Ramos (cell line): ENCODE results near the gene RPS21.
"Not testable (repeated sequence)": the region's sequence is repeated elsewhere in the genome, so short reads cannot be mapped to it uniquely, and the experiment has no call there.

ENCODE experiments used
- in situ Hi-C: fragments of 300-500 bp; cut with MboI; formaldehyde crosslinking; loops from one replicate; pipeline ENCODE4 v1.14.3; 2022; ENCODE audit warnings: low sequenced_read_pairs; ENCODE audit not compliant: unreplicated experiment

RPS21 gene

DNA sequence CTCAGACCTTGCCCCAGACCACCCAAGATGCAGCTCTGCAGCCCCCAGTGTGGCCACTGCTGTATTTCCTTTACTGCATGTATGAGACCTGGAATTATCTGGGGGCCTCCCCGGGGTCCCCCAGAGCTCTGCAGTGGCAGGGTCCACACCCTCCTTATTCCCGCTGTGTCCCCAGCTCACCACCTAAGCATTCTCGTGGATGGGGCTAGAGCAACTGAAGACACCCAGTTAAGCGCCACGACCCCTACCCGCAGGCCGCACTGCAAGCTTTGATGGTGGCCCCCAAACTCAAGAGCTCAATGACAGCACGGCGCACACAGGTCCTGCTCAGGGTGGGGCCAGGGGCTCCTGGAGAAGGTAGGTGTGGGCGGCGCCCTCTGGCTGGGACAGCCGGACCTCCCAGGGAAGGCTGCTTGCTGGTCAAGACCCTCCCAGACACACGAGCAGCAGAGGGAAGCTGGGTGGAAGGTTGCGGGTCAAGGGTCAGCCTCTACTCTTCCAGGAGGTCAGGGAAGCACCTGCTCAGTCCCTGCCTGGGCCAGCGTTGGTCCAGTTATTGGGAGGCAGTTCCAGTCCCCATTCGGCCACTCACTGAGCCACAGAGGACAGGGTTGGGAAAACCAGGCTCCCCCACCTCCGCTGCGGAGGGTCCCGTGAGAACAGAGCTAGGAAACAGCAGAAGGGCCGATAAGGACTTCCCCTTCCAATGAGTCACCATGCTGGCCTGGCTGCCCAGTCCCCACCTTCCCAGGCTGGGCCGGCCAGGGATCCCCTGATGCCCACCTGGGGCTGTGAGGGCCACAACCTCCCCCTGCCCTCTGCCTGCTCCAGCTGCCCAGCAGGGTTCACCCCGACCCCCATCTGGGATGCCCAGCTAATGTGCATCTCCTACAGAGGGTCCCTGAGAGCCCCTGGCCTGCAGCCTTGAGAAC lies 22.7 kb upstream of the RPS21 start:
- in situ Hi-C loops: no loop called here

DNA sequence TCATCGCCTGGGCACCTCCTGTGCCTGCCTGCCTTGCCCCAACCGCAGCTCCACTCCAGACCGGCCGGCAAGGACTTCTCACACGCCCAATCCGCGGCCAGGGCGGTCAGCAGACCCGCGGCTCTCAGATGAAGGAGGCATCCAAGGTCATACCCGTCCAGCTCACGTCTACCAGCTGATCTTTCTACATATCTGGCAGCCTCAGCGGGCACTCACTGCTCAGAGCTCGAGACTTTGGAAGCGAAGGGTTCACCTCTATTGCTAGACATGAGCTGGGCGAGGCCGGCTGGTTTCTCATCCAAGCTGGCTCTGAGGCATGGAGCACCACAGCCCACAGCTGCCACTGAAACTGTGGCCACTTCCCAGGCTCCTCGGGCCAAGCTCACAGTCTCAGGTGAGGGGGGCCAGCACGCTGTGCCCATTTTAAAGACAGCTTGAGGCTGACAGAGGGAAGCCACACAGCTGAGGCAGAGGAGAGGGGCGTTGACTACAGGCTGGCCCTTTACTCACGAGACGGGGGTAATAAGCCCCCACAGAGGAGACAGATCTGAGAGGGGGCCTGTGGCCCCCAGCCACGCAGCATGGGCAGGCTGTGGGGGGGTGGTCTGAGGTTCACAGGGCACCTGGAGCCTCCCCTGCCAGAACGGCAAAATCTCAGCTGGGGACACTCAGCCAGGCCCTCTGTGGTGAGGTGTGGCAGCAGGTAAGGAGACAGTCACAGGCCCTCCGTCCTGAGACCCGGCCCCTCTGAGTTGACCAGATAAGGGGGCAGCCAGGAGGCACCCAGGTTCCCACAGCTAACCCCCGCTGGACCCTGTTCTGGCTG lies 21.8 kb upstream of the RPS21 start:
- in situ Hi-C loops: no loop called here

DNA sequence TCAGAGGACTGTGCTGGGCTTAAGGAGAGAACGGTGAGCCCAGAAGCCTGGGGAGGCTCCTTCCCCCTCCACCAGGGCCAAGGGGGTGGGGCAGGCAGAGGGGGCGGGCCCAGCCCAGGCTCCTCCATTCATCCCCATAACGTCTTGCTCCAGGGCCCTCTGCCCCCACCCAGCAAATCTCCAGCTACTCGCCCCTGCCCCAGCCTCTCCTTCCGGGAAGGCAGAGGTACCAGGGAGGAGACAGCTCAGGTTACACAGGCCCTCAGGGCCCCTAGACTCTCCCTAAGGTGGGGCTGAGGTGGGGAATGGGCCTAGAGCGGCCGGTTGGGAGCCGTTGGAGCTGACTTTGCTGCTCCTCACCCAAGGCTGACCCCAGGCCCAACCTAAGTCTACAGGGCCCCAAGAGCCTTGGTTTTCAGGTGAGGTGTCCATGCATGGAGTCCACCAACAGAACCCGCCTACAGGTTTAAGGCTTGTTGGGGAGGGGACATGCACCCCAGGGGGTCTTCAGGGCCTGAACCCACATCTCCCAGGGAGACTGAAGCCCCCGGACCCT lies 21.0 kb upstream of the RPS21 start:
- in situ Hi-C loops: no loop called here

DNA sequence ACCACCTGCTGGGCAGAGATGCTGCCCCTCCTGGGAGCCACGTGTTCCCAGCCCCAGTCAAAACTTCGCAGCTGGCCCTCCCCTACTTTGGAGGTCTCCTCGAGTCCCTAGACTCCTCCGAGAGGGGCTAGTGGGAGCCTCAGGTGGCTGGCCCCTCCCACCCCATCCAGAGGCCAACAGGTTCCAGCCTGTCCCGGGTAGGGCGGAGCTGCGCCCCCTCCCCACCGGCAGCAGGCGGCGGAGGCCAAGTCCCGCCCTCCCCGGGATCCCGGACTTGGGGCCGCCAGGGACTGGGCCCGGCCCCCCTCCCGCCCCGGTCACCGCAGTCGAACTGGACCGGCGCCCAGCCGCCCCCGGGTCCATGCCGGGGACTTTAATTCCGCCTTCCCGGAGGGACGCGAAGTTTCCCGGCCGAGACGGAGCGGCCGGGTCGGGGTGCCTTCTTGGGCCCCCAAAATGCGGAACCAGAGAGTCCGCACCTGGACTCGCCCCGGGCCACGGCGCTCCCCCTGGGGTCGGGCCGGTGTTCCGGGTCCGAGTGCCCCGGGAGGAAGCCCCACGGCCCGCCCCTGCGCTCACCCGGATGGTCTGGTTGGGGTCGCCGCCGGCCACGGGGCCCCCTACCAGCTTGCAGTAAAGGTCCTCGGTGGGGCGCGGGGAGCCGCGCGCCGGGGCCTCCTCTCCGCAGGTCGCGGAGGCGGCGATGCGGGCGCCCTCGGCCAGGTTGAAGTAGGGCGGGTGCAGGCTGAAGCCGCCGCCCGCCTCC lies 20.4 kb upstream of the RPS21 start:
- in situ Hi-C loops: no loop called here

DNA sequence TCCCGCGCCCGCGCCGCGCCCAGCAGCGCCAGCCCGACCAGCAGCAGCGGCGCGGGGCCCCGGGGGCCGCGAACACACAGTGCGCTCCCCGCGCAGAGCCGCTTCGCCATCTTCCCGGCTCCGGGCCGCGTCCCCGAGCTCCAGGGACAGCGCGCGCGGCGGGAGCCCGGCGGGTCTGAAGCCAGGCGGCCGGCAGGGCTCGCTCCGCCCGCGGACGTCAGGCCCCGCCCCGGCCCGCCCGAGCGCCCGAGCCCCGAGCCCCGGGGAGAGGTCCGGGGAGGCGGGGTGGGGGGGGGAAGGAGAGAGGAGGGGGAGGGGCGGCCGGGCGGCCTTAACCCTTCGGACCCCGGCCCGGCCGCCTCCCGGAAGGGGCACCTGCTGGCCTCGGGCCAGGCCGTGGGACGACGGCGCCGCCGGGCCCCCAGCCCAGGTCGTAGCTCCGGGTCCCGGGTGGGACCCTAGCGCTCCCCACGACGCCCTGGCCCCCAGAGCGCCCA lies 19.7 kb upstream of the RPS21 start, which contains the start of gene LAMA5:
Gene LAMA5, minus strand, starts transcription at position 177 of the 497 bp plus-strand sequence. Its CDS starts 67 bp downstream, at position 110.
- in situ Hi-C loops: no loop called here

DNA sequence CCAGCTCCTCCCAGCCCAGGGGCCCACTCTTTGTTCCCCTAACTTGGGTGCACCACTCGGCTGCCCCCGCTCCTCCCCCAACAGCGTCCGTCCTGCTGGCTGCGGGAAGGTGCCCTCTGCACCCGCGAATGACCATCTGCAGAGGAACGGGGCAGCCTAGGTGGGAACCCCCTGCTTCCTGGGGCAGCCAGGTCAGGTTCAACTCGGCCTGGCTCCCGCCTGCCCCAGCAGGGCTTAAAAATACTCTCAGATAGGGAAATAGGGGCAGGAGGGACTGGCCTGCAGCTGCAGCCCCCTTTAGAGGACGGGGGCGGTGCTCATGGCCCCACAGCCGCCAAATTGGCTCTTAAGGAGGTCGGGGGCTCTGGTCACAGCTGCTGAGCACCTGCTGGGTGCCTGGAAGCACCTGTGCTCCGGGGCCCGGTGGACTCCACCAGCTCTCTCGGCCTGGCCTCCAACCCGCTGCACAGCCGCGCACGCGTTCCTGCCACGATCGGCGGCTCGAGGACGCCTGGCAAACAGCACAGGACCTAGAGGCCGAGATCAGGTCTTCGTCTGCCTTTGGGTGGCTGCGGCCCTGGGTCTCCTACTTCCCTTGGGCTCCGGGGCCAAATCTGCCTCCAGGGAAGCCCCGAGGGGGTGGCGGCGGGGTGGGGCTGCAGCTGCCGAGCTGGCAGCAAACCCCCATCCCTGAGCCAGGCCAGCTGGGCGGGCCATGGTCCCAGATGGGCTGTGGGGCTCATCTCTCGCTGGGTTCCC lies 19.1 kb upstream of the RPS21 start:
- in situ Hi-C loops: no loop called here

DNA sequence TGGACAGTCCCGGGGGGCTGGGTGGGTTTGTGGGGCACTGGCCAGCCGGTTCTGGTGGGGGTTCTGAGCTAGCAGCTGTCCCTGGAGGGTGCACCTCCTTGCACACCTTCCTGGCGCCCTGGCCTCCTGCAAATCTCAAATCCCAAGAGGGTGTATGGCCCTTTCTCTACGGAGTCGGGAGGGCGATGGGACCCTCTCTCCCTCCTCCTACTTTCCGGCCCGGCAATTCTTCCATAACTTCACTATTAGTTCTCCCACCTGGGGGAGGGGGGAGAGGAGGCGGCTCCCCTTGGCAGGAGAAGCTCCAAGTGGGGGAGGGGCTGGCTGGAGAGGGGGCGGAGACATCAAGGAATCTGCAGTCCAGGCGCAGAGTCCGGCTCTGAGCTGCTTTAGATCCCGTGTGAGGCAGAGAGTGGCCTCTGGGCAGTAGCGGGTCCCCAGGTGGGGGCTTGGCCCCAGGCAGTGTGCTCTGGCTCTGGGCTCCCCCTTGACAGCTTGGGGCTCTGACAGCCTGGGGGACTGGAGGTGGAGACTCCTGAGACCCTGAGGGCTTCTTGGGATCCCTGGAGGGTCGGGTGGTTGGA lies 18.4 kb upstream of the RPS21 start:
- in situ Hi-C loops: no loop called here

DNA sequence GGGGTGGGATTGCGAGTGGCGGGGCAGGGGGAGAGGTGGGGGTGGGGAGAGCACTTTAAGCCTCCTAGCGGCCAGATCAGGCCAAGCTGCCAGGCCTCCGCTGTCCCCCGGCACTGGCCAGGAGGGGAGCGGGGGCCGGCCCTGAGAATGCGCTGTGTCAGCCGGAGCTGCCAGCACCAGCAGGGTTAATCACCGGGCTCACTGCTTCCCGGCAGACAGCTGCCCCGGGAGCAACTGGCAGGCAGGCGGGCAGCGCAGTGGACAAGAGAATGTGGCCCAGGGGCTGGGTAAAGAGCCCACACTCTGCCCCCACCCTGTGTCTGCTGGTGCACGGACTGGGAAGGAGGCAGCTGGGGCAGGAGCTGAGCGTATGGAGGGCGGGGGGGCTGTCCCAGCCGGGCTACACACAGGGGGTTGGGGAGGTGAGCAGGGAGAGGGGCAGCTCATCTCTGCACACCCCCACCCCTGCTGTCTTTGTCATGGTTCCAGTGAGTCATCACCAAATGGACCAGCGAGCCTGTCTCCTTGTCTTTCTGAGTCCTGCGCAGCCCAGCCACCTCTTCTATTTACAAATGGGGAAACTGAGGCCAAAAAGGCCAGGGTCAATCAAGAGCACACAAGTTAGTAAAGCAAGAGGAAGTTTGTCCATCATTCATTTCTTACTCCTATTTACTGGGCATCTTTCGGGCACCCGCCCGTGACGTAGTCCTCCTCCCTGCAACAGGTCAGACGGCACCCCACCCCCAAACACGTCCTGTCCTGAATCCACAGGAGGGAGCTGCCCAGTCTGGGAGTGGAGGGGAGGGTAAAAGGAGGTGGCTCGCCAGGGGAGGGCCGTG lies 17.7 kb upstream of the RPS21 start:
- in situ Hi-C loops: no loop called here

DNA sequence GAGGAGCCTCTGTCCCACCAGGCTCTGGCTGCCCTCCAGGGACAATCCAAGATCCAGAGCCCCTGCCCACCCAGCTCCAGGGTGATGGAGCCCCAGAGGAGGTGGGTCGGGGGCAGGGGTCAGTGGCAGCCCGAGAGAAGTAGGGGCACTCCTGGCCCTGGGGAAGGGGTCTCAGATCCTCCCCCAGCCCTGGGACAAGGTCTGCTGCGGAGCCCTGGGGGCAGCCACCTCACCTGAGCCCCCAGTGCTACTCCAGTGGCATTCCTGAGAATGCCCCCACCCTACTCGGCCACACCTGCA lies 17.1 kb upstream of the RPS21 start:
- in situ Hi-C loops: no loop called here

DNA sequence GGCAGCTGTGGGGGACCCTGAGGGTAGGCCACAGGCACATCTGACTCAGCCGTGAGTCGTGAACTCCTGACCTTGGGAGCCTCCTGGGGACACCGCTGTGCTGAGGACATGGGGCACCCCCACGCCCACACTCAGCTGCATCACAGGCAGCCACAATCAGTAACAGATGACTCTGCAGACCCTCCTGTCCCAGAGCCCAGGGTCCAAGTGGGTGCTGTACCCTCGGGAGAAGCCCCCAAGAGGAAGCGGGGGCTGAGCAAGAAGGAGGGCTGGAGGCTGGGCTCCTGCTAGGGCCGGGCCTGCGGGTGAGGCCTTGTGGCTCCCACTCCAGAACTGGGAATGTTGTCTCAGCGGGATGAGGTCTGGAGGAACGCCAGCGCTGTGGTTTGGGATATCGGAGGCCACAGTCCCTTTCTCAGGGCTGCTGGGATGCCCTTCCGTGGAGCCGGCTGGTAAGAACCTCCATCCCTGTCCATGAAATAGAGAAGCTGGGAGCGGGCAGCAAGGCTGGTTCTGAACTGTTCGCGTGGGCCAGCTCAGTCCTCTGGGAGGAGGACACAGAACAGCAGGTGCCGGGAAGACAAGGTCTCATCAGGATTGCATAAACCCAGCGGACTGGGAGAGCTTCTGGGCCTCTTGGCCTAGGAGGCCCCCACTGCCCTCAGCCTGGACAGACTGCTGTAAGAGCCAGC lies 16.6 kb upstream of the RPS21 start:
- in situ Hi-C loops: no loop called here

DNA sequence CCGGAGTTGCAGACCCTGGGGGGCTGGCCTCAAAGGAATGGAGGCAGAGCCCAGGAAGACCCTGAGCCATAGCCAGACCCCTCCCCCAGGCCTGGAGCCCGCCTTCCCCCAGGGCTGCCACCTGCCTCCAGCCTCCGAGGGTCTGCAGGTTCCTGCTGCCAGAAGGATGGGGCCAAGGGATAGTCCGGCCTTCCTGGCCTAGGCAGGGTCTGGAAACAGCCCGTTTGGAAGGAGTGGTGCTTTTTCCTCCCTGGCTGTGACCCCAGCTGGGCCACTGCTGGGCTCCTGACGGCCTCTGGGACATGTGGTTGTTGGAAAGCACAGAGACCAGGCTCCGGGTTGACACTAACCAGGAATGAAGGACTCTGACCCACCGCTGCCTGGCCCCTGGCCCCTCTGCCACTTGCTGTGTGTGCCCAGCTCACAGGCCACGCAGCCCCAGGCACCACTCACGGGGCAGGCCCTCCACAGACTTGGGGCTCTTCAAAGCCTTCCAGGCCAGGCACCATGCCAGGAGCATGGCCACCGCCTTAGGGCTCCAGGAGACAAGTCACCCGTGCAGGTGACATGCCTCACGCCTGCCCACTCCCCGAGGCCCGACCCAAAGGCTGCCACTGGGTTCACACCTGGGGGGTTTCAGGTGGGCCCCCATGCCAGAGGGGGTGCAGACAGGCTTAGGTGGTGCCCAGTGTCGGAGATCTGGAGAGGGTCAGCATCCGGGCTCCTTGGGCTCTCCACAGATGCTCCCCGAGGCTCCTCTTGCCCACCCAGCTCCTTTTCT lies 15.9 kb upstream of the RPS21 start:
- in situ Hi-C loops: no loop called here

DNA sequence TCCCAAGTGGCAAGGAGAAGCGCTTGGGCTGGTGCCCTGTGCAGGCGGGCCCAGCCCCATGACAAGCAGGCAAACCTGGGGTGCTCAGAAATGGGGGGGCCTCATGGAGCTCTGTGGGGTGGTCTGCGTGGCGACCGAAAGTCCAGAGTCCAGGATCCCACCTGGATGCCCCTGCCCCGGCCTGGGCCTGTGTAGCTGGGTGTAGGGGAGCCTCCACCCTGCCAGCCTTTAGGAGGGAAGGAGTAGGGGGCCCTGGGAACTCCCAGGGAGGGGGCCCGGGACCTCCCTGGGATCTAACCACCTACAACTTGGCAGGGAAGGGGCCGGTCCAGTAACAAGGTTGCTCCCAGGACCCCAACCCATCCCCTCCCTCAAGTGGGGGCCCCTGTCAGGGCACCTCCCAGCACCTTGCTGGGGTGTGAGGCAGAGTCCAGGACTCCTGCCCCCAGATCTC lies 15.3 kb upstream of the RPS21 start:
- in situ Hi-C loops: no loop called here

DNA sequence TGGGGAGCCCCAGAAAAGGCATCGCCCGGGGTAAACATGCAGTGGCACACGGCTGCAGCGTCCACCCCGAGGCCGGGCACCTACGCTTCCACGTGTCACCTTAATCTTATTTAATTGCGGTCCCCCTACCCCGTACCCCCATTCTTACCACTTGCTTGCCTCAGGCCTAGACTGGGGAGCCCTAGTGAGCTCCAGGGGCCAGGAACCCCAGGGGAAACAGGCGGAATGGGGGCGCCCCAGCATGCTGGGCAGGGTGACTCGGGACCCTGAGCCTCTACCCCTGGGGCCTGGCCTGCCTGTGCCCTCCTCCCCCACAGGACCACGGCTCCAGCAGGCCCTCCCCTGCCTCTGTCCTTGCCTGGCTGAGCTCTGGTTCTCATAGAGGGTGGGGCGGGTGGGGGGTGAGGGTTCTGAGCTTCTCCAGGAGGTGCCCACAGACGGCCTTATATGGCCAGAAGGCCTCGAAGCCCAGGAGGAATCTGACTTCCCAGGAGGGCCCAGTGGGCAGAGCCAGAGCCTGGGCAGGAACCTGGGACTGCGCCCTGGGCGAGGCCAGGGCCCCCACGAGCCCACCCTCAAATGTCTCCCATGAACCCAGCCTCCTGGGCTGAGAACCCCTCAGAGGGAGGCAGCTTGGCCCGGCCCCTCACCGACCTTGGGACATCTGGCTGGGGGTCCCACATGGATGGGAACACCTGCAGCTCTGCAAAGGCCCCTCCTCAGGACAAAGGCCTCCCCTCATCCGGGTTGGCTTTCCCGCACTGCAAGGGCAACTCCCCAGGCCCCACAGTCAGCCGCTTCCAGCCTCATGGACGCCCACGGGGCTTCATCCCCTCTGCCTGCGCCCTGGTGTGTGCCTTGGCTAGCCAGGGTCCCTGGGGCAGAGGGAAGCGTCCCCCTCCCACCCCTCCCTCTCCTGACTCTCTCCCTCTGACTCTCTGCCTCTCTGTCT lies 14.6 kb upstream of the RPS21 start:
- in situ Hi-C loops: no loop called here

DNA sequence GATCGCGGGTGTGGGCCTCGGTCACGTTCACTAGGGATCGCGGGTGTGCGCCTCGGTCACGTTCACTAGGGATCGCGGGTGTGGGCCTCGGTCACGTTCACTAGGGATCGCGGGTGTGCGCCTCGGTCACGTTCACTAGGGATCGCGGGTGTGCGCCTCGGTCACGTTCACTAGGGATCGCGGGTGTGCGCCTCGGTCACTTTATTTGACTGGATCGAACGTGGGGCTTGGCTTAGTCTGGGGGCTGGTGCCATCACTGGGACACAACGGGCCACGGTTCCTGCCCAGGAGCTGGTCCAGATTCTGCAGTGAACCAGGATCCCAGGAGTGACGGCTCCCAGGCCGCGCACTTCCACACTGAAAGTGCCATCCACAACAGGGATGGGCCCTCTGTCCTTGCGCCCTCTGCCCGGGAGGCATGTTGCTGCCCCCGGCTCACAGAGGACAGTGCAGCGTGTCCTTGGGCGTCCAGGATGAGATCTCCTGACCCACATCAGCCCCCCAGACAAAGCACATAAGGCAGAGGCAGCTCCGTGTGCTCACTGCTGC lies 13.2 kb upstream of the RPS21 start:
- in situ Hi-C loops: not testable (repeated sequence)

DNA sequence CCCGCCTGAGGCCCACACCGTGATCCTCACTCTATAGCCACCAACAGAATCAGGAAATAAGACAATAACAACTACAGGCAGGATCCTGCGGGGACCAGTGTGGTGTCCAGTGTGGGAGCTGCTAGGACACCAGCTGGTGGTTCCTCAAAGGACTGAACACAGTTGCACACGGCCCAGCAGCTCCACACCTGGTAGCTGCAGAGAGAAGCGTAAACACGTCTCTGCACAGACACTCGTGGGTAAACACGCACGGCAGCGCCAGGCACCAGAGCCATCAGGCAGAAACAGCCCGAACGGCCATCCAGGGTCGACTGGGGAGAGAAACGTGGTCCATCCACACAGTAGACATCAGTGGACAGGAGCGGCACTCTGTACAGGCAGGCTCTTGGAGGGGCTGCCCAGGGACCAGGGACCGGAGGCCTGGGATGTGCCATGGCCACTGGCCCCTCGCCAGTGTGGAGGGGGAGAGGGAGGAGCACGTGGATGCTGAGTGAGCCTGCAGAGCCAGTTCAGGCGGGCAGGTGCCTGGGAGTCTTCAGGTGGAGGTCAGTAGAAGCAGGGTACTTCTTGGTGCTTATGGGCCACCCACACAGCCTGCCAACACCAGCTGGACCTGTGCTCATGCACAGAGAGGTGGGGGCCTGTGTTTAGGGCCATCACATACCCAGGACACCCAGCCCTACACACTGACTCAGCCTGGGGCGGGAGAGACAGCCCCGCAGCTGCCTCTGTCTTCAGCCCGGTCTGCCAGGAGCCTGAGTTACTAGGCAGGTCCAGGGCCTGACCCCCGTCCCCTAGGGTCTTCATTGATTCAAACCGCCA lies 12.4 kb upstream of the RPS21 start:
- in situ Hi-C loops: no loop called here
